Measurements from ENCODE around the gene TUBA4B.
"Not testable (repeated sequence)": the region's sequence is repeated elsewhere in the genome, so short reads cannot be mapped to it uniquely, and the experiment has no call there.

The TUBA4B gene

DNA sequence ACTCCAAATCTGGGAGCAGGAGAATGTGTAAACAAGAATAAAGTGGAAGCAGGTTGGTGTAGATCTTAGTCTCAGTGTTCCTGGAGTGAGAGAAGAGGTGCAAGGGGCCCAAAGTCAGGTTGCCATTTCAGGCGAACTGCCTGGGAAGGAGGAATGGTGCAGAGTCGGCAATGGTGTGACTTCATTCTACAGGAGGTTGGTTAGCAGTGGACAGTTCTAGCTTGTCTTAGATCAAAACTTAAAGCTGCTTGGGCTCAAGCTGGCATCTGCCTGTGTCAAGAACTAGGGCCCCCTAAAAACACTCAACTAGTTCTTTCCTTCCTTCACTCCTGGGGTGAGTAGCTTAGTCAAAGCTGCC, 4.2 kb upstream of the TUBA4B start:
- no peak for DNase-seq

DNA sequence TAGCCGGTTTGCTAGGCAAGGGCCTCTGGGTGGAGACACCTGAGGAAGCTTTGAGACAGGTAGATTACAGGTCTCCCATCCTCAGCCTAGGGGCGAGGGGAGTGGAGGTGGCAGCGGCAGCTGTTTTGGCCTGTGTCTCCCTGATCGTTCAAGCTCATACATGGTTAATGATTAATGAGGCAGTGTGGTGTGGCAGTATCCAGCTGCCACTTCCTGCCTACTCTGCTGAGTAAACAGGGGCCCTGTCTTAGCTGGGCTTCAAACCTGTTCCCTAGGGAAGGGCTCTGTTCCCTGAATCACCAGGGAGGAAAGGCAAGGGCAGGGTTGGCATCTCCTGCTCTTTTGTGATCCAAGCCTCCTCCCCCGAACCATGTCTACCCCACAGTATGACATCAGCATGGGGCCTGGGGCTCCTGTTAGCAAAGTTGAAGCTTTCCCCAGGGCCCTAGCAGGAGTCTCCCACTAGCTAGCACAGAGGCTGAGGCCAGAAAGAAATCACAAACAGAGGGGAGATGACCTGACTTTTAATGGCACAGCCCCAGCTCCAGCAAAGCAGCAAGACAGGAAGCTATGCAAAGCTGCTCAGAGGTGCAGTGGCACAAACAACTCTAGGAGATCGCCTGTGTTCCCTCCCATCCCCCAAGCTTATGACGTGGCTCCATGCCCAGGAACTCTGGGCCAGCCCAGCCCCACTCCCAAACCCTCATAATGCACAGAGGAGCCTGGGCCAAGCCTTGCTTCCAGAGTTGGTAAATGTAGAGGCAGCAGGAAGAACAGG, 3.7 kb upstream of the TUBA4B start:
- peak; percentile 30 to 63 (median 45) for DNase-seq

DNA sequence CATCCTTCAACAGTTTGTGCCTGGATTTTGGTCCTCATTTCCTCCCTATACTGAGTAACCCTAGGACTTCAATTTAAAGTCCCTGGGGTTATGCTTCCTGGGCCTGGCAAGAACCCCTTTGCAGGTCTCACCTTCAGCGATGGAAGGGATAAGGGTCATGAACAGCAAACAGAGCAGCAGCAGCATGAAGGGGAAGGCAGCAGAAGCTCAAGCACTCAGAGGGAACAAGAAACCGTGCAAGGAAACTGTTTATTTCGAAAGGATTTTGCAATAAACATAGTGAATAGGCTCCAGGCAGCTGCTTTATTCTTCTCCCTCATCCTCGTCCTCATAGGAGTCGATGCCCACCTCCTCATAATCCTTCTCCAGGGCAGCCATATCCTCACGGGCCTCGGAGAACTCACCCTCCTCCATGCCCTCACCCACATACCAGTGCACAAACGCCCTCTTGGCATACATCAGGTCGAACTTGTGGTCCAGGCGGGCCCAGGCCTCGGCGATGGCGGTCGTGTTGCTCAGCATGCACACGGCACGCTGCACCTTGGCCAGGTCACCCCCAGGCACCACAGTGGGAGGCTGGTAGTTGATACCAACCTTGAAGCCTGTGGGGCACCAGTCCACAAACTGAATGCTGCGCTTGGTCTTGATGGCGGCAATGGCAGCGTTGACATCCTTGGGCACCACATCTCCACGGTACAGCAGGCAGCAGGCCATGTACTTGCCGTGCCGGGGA, 2.8 kb upstream of the TUBA4B start:
- DNase-seq, result peak in 3 of 4 experiments; percentile 13 to 45 (median 27)

DNA sequence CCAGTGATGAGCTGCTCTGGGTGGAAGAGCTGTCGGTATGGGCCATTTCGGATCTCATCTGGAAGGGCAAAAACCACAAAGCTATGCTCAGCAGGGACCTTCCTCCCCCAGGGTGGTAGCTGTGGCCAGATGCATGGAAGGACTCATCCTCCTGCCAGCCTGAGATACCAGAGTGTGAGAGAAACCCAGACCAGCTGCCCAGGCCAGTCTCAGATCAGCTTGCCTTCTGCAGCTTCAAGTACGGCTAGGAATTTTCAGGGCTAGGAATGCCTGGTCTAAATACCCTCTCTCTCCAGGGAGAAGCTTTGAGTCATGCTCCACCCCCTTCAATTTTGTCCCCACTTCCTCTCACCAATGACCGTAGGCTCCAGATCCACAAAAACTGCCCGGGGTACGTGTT, 1.4 kb upstream of the TUBA4B start:
- peak in 3 of 4 experiments; percentile 16 to 32 (median 20) for DNase-seq

DNA sequence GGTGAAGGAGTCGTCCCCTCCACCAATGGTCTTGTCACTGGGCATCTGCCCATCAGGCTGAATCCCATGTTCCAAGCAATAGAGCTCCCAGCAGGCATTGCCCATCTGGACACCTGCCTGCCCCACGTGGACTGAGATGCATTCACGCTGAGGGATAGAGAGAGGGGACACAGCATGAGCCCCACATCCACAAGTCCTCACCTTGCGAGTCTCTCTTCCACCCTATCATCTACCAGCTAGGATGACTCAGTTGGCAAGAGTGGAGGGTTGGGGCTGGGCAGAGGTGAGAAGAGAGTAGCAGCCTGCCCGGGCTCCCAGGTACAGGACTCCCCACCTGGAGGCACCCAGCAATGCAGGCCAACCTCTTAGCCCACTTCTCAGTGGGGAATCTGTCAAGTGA, 959 bp upstream of the TUBA4B start:
- DNase-seq, result no peak

DNA sequence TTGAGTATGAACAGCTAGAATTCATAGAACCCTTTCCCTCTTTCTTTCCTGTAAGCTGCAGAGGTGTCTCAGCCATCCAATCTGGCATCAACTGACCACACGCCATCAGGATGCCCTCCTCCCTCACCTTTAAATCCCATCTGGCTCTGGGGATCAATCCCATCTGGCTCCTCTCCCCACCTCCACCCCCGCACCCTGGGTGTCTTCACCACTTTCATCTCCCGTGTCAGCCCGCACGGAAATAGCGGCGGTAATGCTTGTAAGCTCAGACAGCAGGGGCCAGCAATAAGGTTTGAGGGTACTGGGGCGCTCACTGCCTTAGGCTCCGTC, 508 bp upstream of the TUBA4B start:
- DNase-seq, result no peak

DNA sequence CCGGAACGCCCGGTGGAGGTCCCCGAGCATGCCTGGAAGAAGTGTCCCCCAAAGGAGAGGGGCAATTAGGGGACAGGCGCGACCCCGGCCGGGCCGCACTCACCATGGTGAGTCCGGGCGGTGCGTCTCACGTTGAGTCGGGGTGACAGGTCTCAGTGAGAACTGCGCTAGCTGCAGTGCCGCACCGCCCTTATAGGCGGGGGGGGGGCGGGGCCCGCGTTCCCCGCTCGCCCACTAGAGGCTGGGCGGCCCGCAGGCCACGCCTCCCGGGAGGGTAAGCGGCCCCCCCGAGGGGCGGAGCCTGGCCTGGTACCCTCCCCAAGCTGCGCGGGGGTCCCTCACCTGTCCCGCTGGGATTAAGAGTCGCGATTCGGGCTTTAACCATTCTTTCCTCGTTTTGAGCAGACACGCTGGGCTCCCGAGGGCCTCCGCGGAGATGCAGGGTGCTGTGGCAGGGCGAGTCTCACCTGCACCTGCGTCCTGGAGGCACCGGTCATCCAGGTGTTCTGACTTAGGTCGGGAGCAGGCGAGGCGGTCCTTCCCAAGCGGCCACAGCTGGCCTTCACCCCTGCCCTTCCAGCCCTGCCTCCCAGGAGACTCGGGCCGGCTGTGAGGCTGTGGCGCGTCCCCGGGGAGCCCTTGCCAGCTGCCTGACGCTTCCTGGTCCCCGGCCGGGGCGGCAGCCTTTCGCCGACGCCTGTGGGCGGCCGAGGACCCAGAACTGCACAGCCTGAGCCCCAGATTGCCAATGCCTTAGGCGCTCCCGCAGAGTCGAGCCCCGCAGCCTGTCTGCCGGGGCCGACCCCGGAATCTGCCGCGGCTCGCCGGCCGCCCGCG, 928 bp downstream of the TUBA4B start, which contains the start of gene TUBA4A:
TSS of gene TUBA4A (minus strand) at position 166 of the 837 bp plus-strand sequence. CDS start at position 106, 60 bp downstream.
- DNase-seq, result peak; percentile 87 to 95 (median 91)

DNA sequence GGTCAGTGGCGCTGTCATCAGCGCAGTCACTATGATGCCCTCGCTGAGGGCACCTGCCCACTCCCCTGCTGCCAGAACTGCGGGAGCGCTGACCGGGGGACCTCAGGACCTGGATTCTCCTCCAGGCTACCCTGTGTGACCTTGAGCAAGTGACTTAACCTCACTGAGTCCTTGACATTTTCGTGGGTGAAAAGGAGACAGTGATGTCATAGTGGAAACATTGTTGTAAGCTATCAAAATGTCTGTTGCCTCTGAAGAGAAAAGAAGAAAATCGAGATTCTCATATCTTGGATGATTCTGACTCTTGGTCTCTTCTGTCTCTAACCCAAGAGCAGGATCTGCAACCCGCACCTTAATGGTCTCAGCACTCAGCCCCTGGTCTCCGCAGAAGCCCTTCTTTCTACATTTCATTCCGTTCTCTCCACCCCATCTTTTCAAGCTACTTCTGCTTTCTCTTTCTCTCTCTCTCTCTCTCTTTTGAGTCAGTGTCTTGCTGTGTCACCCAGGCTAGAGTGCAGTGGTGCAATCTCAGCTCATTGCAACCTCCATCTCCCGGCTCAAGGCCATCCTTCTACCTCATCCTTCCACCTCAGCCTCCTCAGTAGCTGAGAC, 1.7 kb downstream of the TUBA4B start:
- DNase-seq, result peak; percentile 54 to 76 (median 60)

DNA sequence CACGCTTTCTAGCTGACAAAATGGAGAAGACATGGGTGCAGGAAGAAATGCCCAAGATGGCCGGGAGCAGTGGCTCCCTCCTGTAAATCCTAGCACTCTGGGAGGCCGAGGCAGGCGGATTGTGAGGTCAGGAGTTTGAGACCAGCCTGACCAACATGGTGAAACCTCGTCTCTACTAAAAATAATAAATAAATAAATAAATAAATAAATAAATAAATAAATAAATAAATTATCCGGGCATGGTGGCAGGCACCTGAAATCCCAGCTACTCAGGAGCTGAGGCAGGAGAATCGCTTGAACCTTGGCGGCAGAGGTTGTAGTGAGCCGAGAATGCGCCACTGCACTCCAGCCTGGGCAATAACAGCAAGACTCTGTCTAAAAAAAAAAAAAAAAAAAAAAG, 5.9 kb downstream of the TUBA4B start:
- not testable (repeated sequence) for DNase-seq

DNA sequence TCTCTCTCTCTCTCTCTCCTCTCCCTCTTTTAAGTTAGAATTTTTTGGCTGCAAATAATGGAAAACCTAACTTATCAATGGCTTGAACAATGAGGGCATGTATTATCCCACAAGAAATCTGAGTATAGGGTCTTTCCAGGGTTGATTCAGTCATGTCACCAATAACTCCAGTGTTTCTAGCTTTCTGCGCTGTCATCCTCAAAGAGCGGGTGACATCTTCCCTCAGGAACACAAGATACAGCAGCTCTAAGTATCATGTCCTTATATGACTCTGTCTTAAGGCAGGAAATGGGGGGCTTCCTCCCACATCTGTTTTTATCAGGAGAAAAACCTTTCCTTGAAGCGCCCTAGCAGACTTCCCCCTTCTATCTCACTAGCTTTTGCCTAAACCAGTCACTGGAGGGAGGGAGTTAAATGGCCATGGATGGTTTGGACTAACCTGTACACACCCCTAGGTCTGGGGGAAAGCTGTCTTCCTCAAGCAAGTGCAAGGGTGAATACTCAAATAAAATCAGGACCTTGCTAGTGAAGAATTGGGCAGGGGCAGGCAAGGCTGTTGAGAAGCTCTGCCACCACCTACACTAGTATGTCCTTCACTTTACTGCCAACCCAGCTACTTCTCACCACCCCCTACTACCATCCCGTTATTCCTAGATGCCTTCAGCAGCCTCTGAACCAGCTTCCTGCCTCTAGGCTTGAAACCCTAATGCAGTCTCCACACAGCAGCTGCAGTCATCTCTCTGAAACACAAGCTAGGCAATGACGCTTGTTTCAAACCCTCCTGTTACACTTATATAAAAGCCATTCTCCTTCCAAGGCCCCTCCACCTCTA, 8.2 kb downstream of the TUBA4B start:
- no peak for DNase-seq

DNA sequence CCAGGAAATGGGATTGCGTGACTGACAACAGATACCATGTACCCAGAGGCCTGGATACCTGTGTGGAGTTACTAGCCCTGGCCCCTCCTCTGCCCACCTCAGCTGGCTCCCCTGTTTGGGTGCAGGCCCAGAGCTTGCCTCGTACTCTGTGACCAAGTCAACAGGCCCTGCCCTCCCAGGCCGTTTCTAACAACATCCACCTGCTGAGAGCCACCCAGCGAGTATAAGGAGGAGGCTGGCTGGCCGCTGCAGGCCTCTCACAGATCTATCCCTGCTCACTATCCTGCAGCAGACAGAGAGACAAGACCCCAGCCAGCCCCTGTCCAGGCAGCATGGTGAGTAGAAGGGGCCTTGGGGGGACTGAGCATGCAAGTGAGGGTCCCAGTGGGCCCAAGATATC, 13.2 kb downstream of the TUBA4B start:
- no peak for DNase-seq

DNA sequence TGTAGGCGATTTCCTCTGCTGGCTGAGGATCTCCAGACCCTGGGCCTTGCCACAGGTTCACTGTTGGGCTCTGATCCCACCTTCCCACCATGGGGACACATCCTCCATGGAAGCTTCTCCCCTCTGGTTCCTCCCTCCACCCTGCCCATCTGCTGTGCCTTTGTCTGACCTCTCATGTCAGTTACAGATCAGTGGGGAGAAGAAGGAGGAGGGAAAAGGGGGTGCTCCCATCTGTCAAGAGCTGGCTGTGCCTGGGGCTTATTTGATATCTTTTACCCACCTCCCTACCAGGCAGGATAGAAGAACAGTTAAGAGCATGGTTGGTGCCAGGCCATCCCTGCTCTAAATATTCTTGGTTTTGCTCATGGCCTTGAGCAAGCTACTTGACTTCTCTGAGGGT, 13.8 kb downstream of the TUBA4B start:
- DNase-seq, result no peak

DNA sequence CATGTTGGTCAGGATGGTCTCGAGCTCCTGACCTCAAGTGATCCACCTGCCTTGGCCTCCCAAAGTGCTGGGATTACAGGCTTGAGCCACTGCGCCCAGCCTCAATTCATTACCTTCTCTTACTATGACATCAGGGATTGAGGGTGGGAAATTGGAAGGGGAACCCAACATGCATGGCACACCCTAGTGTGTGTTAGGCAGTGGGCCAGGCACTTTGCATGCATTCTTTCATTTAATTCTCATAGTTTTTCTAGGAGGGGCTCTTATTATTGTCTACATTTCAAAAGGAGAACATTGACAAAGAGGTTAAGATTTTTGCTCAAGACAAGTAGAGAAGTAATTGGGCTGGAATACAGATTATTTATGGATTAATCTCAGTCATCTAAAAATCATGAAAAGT, 15.3 kb downstream of the TUBA4B start:
- DNase-seq, result no peak

DNA sequence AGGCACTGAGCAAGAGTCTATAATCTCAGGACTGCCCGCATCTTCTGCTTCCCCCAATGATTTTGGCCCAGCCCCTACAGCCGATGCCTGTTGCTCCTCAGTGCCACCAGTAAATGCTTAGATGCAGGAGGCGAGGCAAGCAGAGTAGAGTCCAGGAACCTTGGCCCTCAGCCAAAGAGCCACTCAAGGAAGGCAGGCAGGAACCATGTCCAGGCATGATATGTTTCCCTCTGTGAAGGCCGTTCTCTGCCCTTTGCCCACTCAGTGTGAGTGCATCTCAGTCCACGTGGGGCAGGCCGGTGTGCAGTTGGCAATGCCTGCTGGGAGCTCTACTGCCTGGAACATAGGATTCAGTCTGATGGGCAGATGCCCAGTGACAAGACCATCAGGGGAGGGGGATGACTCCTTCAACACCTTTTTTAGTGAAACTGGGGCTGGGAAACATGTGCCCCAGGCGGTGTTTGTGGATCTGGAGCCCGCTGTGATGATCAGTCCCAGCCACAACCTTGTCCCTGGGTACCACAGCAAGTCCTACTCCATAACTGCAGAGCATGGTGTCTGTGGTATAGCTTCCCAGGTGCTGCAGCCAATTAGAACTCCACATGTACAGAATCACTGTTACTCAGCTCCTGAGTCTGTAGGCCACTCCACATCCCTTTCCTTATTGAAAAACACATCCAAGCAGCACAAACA, 16.5 kb downstream of the TUBA4B start:
- no peak for DNase-seq

DNA sequence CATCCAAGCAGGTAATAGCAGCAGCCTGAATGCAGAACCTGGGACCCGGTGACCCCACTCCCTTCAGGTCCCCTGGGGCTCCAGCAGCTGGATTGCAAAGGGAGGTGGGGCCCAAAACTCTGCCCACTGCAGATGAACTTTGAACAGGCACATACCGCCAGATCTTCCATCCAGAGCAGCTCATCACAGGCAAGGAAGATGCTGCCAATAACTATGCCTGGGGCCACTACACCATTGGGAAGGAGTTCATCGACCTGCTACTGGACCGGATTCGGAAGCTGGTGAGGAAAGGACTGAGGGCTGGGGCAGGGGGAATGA, 17.0 kb downstream of the TUBA4B start:
- no peak for DNase-seq

DNA sequence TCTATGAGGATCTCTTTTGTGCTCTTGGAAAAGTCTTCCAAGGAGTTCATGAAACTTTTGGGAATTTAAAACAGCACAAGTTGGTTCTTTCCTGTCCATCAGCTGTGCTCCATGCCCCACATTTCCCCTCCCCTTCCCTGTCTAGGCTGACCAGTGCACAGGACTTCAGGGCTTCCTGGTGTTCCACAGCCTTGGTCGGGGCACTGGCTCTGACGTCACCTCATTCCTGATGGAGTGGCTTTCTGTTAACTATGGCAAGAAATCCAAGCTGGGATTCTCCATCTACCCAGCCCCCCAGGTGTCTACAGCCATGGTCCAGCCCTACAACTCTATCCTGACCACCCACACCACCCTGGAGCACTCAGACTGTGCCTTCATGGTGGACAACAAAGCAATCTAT, 18.0 kb downstream of the TUBA4B start:
- no peak for DNase-seq

DNA sequence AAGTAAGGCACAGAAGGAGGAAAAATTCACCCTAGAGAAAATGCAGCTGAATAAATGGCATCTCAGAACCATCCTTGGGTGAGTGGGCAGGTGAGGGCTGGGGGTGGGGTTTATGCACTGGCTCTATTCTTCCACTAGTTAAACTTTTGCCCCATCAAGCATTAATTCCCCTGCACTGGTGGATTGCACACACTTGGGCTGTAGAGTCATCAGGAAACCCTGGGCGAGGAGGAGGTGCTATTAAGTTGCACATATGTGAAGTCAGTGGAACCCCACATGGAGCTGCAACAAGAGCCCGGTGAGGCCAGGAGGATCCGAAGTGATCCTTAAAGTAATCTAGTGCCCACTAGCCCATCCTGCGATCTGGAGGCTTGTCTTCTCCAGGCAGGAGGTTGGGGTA, 19.3 kb downstream of the TUBA4B start:
- peak in 3 of 4 experiments; percentile 38 to 54 (median 46) for DNase-seq

DNA sequence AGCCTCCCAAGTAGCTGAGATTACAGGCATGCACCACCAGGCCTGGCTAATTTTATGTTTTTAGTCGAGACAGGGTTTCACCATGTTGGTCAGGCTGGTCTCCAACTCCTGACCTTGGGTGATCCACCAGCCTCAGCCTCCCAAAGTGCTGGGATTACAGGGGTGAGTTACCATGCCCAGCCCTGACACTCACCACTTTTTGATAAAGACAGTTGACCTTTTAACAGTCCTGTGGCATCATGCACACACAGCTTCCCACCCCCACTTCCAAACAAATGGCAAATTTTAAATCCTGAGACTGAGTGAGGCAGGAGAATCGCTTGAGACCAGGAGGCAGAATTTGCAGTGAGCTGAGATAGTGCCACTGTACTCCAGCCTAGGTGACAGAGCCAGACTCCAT, 20.0 kb downstream of the TUBA4B start:
- DNase-seq, result peak; percentile 40 to 64 (median 48)

DNA sequence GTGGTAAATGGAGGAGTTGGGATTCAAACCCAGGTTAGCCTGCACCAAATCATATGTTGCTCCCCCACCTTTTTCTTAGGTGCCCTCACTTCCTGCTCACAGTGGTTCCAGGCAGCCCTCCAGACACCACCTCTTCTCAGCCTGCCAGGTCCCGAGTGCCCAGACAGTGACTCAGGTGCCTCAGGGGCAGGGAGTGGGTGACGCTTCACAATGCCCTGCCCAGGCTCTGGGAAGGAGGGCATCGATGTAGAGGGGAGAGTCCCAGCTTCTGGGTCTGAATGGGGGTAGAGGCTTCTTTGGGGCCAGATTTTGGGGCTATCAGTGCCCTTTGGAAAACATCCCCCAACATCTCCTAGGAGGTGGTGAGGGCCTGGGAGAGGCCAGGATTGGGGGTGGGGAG, 20.9 kb downstream of the TUBA4B start:
- DNase-seq, result no peak

DNA sequence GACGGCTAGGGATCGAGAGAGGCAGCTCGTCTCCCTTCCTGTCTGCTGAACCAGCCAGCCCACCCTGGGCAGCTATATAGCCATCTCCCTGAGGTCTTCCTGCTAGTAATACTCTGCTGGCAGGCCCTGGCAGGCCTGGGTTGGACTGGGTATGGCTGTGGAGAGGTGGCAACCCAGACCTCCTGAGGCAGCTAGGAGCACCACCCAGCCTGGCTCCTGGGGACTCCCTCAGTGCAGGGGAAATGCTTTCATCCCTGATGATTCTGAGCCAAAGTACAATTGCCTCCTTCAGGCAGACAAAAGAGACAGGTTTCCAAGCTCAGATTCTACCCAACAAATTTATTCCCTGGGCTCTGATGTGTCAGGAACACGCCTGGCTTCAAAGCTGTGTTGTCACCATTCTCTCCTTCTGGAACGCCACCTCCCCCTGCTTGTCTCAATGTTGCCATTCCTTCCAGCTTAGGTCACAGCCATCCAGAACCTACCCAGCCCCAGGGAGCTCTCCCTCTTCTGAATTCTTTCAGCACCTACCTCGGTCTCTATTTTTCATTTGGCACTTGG, 21.4 kb downstream of the TUBA4B start:
- no peak for DNase-seq
